ENCODE data around the gene ASAP2. TPM values are rescaled to one million over a fixed set of nuclear protein-coding genes. Genes with fewer than 3 reads are reported as not detected.
A peak's percentile ranks its signal among the peaks of the same experiment; 100 is the strongest.

ASAP2 gene
- total and polyA plus RNA-seq, 9 of the 15 experiments (the other 6 are each of a cell fraction or from before 2014, with no cell fraction given): 0.06 to 4.3 (median 3.1) TPM

- no peak for TF ChIP-seq SP2 (IDR thresholded peaks at IDR 0.05; ENCODE audit: extremely low read depth, low read depth, low read length, poor library complexity, severe bottlenecking)
- no peak for TF ChIP-seq IFI16 (CRISPR knock-in tag; IDR thresholded peaks at IDR 0.05)
- no peak for TF ChIP-seq ZNF785 (CRISPR knock-in tag; IDR thresholded peaks at IDR 0.05)
- no peak for TF ChIP-seq TAF9B (IDR thresholded peaks at IDR 0.05; ENCODE audit: partially characterized antibody)
- TF ChIP-seq ARID3A (IDR thresholded peaks at IDR 0.05; ENCODE audit: borderline replicate concordance, low read depth, low read length): 0 out of 2 replicates have a peak, but pooled peaks have one; percentile 36
- no peak for TF ChIP-seq ZKSCAN3 (CRISPR knock-in tag; IDR thresholded peaks at IDR 0.05)
- TF ChIP-seq ZBTB33 (CRISPR knock-in tag; IDR thresholded peaks at IDR 0.05): no peak
- 0 out of 4 replicates have a peak, but pooled peaks of 1 of the 2 experiments have one; percentile 54 for TF ChIP-seq ARNT (IDR thresholded peaks at IDR 0.05)
- no peak for TF ChIP-seq ZNF354B (CRISPR knock-in tag; IDR thresholded peaks at IDR 0.05)
- TF ChIP-seq FOXK2 (conservative IDR thresholded peaks at IDR 0.05 in 1 of 2, IDR thresholded peaks at IDR 0.05 in 1 of 2; ENCODE audit: low read depth in 2 of 2): peak in 1 of 2 experiments; percentile 62; a peak in 2 of 4 replicates
- no peak for TF ChIP-seq PTBP1 (IDR thresholded peaks at IDR 0.05; ENCODE audit: low read depth, low read length)
- no peak for TF ChIP-seq RBM39 (optimal IDR thresholded peaks at IDR 0.05; ENCODE audit: low read depth, low read length)
- TF ChIP-seq THRA (IDR thresholded peaks at IDR 0.05): no peak
- no peak for TF ChIP-seq CREB5 (CRISPR knock-in tag; IDR thresholded peaks at IDR 0.05)
- no peak for TF ChIP-seq SAP30 (IDR thresholded peaks at IDR 0.05; ENCODE audit: borderline replicate concordance, insufficient read depth, low read depth, low read length, poor library complexity, severe bottlenecking)
- TF ChIP-seq ELK3 (CRISPR knock-in tag; IDR thresholded peaks at IDR 0.05): no peak
- no peak for TF ChIP-seq ILF3 (IDR thresholded peaks at IDR 0.05; ENCODE audit: borderline replicate concordance)
- no peak for TF ChIP-seq NR4A1 (CRISPR knock-in tag; IDR thresholded peaks at IDR 0.05)
- 0 out of 2 replicates have a peak, but pooled peaks have one; percentile 20 for TF ChIP-seq NR4A1 (tag; IDR thresholded peaks at IDR 0.05)
- TF ChIP-seq ZBTB17 (CRISPR knock-in tag; IDR thresholded peaks at IDR 0.05): no peak
Measured at GRCh38 chr2:9201185-9201891, 5.3 kb upstream of the ASAP2 start (continued).
